HG03378 (cell line): ENCODE measurements around the gene SEMG1.

ENCODE experiments used
- ATAC-seq: cut with Tn5 transposase; IDR thresholded peaks from one replicate; pipeline ENCODE4 v1.9.1; 2021; ENCODE audit warnings: mild to moderate bottlenecking, moderate library complexity; ENCODE audit not compliant: unreplicated experiment

The SEMG1 gene

GRCh38 chr20:45218636-45219035 is 11.8 kb downstream of the SEMG1 start:
- ATAC-seq = no peak

GRCh38 chr20:45221076-45221475 is 14.2 kb downstream of the SEMG1 start, which contains the start of gene SEMG2:
Gene SEMG2 (plus strand): TSS chr20:45221373. CDS start chr20:45221390, 17 bp downstream.
- ATAC-seq = no peak

- ATAC-seq = no peak
Measured at GRCh38 chr20:45223136-45223535, 16.3 kb downstream of the SEMG1 start.

GRCh38 chr20:45226287-45226686 is 19.5 kb downstream of the SEMG1 start:
- ATAC-seq = no peak

- no peak for ATAC-seq
Measured at GRCh38 chr20:45229264-45230056, 22.6 kb downstream of the SEMG1 start.

GRCh38 chr20:45230631-45231030 is 23.8 kb downstream of the SEMG1 start:
- ATAC-seq = no peak

- ATAC-seq = no peak
Measured at GRCh38 chr20:45235995-45236394, 29.2 kb downstream of the SEMG1 start.

GRCh38 chr20:45238139-45238538 is 31.3 kb downstream of the SEMG1 start:
- no peak for ATAC-seq

- ATAC-seq = no peak
Measured at GRCh38 chr20:45246109-45246508, 39.3 kb downstream of the SEMG1 start.

GRCh38 chr20:45247865-45248264 is 41.0 kb downstream of the SEMG1 start:
- ATAC-seq = no peak

GRCh38 chr20:45248609-45249008 is 41.8 kb downstream of the SEMG1 start:
- no peak for ATAC-seq

GRCh38 chr20:45251884-45252560 is 45.2 kb downstream of the SEMG1 start:
- no peak for ATAC-seq

GRCh38 chr20:45253261-45253660 is 46.4 kb downstream of the SEMG1 start:
- no peak for ATAC-seq

GRCh38 chr20:45254383-45255262 is 47.8 kb downstream of the SEMG1 start, which contains the start of gene SLPI:
Gene SLPI (minus strand): TSS chr20:45254564. CDS start chr20:45254543, 21 bp downstream.
- no peak for ATAC-seq

GRCh38 chr20:45257161-45257560 is 50.3 kb downstream of the SEMG1 start:
- ATAC-seq = no peak

- ATAC-seq = no peak
Measured at GRCh38 chr20:45257711-45258110, 50.9 kb downstream of the SEMG1 start.

GRCh38 chr20:45258259-45258658 is 51.4 kb downstream of the SEMG1 start:
- ATAC-seq = no peak

- no peak for ATAC-seq
Measured at GRCh38 chr20:45258664-45259063, 51.8 kb downstream of the SEMG1 start.
